C4-2B (cell line): ENCODE data around the gene ACAP3.

ENCODE experiments used
- ZFX ChIP-seq: fragments of 450-650 bp; IDR thresholded peaks from 2 replicates; pipeline ENCODE4 v1.6.1; 2017
- TF ChIP-seq, protein P1 (sequence below): fragments of 450-650 bp; conservative IDR thresholded peaks from 2 replicates; pipeline ENCODE4 v1.5.1; 2017; ENCODE audit warnings: mild to moderate bottlenecking

DNA sequence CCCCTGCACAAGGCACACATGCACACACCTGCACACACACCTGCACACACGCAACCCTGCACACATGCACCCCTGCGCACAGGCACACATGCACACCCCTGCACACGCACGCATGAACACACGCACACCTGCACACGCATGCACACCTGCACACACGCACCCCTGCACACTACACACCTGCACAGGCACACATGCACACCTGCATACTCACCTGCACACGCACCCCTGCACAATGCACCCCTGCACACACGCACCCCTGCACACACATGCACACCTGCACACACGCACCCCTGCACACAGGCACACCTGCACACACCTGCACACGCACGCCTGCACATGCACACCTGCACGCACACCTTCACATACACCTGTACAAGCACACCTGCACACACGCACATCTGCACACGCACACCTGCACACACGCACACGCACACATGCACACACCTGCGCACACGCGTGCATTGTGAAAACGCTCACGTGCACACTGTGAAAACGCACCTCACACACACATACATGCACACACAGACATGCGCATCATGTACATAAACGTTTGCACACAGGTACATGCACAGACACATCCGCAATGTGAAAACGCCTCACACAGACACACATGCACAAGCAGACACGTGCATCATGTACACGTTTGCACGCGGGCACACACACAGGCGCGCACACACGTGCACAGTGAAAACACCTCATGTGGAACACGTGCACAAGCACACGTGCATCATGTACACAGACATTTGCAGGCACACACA, 33.2 kb upstream of the ACAP3 start:
- TF ChIP-seq, protein P1, sequence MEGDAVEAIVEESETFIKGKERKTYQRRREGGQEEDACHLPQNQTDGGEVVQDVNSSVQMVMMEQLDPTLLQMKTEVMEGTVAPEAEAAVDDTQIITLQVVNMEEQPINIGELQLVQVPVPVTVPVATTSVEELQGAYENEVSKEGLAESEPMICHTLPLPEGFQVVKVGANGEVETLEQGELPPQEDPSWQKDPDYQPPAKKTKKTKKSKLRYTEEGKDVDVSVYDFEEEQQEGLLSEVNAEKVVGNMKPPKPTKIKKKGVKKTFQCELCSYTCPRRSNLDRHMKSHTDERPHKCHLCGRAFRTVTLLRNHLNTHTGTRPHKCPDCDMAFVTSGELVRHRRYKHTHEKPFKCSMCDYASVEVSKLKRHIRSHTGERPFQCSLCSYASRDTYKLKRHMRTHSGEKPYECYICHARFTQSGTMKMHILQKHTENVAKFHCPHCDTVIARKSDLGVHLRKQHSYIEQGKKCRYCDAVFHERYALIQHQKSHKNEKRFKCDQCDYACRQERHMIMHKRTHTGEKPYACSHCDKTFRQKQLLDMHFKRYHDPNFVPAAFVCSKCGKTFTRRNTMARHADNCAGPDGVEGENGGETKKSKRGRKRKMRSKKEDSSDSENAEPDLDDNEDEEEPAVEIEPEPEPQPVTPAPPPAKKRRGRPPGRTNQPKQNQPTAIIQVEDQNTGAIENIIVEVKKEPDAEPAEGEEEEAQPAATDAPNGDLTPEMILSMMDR = no peak
- no peak for TF ChIP-seq ZFX
